ENCODE measurements around the gene SNRNP70.

DNA sequence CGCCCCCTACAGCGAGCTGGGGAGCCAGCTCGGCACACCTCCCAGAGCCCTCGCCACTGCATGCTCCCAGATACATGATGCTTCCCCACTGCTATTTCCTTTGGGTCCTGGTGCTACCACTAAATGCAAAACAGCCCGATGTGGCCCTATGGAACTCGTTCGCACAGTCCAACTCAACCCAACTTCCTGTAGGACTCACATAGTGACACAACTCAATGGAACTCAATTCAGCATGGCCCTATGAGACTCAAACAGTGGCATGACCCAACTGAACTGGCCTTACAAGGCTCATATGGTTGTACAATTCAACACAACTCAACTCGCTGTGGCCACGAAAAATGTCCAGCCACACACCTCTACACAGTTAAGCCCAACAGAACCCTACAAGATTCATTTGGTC is 16.2 kb upstream of the SNRNP70 start:
- TF ChIP-seq, protein P1, sequence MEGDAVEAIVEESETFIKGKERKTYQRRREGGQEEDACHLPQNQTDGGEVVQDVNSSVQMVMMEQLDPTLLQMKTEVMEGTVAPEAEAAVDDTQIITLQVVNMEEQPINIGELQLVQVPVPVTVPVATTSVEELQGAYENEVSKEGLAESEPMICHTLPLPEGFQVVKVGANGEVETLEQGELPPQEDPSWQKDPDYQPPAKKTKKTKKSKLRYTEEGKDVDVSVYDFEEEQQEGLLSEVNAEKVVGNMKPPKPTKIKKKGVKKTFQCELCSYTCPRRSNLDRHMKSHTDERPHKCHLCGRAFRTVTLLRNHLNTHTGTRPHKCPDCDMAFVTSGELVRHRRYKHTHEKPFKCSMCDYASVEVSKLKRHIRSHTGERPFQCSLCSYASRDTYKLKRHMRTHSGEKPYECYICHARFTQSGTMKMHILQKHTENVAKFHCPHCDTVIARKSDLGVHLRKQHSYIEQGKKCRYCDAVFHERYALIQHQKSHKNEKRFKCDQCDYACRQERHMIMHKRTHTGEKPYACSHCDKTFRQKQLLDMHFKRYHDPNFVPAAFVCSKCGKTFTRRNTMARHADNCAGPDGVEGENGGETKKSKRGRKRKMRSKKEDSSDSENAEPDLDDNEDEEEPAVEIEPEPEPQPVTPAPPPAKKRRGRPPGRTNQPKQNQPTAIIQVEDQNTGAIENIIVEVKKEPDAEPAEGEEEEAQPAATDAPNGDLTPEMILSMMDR (IDR thresholded peaks at IDR 0.05) = no peak
- TF ChIP-seq POLR2A (IDR thresholded peaks at IDR 0.05) = no peak
- TF ChIP-seq POLR2AphosphoS5 (IDR thresholded peaks at IDR 0.05) = no peak
